Dendritic cell treated with granulocyte-macrophage colony-stimulating factor and Interleukin-4, amounts not matched to agents 40 ng/mL and 50 ng/mL, for 4 days (primary cell): ENCODE measurements around the gene DOLPP1.

Source experiments
- H3K27ac Mint-ChIP-seq: one replicate; pipeline ENCODE4 v1.8.0; 2022; ENCODE audit warnings: mild to moderate bottlenecking, mixed read lengths
- H3K27me3 Mint-ChIP-seq: one replicate; pipeline ENCODE4 v1.8.0; 2022; ENCODE audit warnings: mild to moderate bottlenecking, mixed read lengths
- H3K36me3 Mint-ChIP-seq: one replicate; pipeline ENCODE4 v1.8.0; 2022; ENCODE audit warnings: low read depth, mixed read lengths
- H3K4me1 Mint-ChIP-seq: one replicate; pipeline ENCODE4 v1.8.0; 2022; ENCODE audit warnings: low read depth, mixed read lengths
- H3K4me3 Mint-ChIP-seq: one replicate; pipeline ENCODE4 v1.8.0; 2022; ENCODE audit warnings: mild to moderate bottlenecking, moderate library complexity, mixed read lengths
- H3K9me3 Mint-ChIP-seq: one replicate; pipeline ENCODE4 v1.8.0; 2022; ENCODE audit warnings: mixed read lengths
- intact Hi-C: fragments of 100-400 bp; cut with micrococcal nuclease; formaldehyde crosslinking; loops from one replicate; pipeline ENCODE4 v1.15.0; 2022

The DOLPP1 gene

GRCh38 chr9:129094387-129095169 lies 13.7 kb downstream of the DOLPP1 start:
- H3K27ac Mint-ChIP-seq = no peak overlapping the region

GRCh38 chr9:129095170-129095667 lies 14.3 kb downstream of the DOLPP1 start:
- H3K27me3 Mint-ChIP-seq = no peaks in the 10 kb centered on the region
- H3K9me3 Mint-ChIP-seq = no peaks in the 10 kb centered on the region
- peaks cover 55% of the 10 kb centered on the region for H3K36me3 Mint-ChIP-seq
- no peaks in the 10 kb centered on the region for H3K4me1 Mint-ChIP-seq
- intact Hi-C loops = no loop called here
- no peak overlapping the region for H3K4me3 Mint-ChIP-seq
- H3K27ac Mint-ChIP-seq = no peak overlapping the region

More at GRCh38 chr9:129094387-129095169, 13.7 kb downstream of the DOLPP1 start:
- H3K36me3 Mint-ChIP-seq = peaks cover 58% of the 10 kb centered on the region
- no peaks in the 10 kb centered on the region for H3K9me3 Mint-ChIP-seq
- no peak overlapping the region for H3K4me3 Mint-ChIP-seq
- no peaks in the 10 kb centered on the region for H3K27me3 Mint-ChIP-seq
- intact Hi-C loops = no loop called here
- H3K4me1 Mint-ChIP-seq = no peaks in the 10 kb centered on the region

- Mint-ChIP-seq H3K27me3 (no peaks in the 10 kb centered on the region), H3K4me3 (no peak overlapping the region), H3K9me3 (no peaks in the 10 kb centered on the region), H3K36me3 (peaks cover 51% of the 10 kb centered on the region), H3K27ac (no peak overlapping the region), H3K4me1 (no peaks in the 10 kb centered on the region)
- intact Hi-C loops = no loop called here
Observed at GRCh38 chr9:129095908-129096307, 15.0 kb downstream of the DOLPP1 start.

- H3K27me3 Mint-ChIP-seq = no peaks in the 10 kb centered on the region
- peaks cover 64% of the 10 kb centered on the region for H3K36me3 Mint-ChIP-seq
- no peak overlapping the region for H3K4me3 Mint-ChIP-seq
- no peaks in the 10 kb centered on the region for H3K4me1 Mint-ChIP-seq
- intact Hi-C loops = no loop called here
- no peak overlapping the region for H3K27ac Mint-ChIP-seq
- H3K9me3 Mint-ChIP-seq = no peaks in the 10 kb centered on the region
Observed at GRCh38 chr9:129097671-129098306, 16.9 kb downstream of the DOLPP1 start.

- Mint-ChIP-seq H3K9me3 (no peaks in the 10 kb centered on the region), H3K27ac (no peak overlapping the region), H3K4me1 (no peaks in the 10 kb centered on the region), H3K36me3 (peaks cover 64% of the 10 kb centered on the region), H3K4me3 (no peak overlapping the region), H3K27me3 (no peaks in the 10 kb centered on the region)
- intact Hi-C loops = no loop called here
Observed at GRCh38 chr9:129098328-129098727, 17.4 kb downstream of the DOLPP1 start.

- Mint-ChIP-seq H3K4me1 (no peaks in the 10 kb centered on the region), H3K27ac (no peak overlapping the region), H3K4me3 (no peak overlapping the region), H3K27me3 (no peaks in the 10 kb centered on the region), H3K9me3 (no peaks in the 10 kb centered on the region), H3K36me3 (peaks cover 52% of the 10 kb centered on the region)
- intact Hi-C loops = no loop called here
Observed at GRCh38 chr9:129100383-129101169, 19.7 kb downstream of the DOLPP1 start.

- Mint-ChIP-seq H3K27me3 (no peaks in the 10 kb centered on the region), H3K4me3 (no peak overlapping the region), H3K4me1 (no peaks in the 10 kb centered on the region), H3K27ac (no peak overlapping the region), H3K36me3 (peaks cover 50% of the 10 kb centered on the region), H3K9me3 (no peaks in the 10 kb centered on the region)
- intact Hi-C loops = no loop called here
Observed at GRCh38 chr9:129101279-129101678, 20.4 kb downstream of the DOLPP1 start.

- Mint-ChIP-seq H3K9me3 (no peaks in the 10 kb centered on the region), H3K27ac (no peak overlapping the region), H3K27me3 (no peaks in the 10 kb centered on the region), H3K36me3 (peaks cover 50% of the 10 kb centered on the region), H3K4me3 (no peak overlapping the region), H3K4me1 (no peaks in the 10 kb centered on the region)
- intact Hi-C loops = no loop called here
Observed at GRCh38 chr9:129102095-129102525, 21.2 kb downstream of the DOLPP1 start.

- H3K4me1 Mint-ChIP-seq = peaks cover 4% of the 10 kb centered on the region
- H3K27me3 Mint-ChIP-seq = no peaks in the 10 kb centered on the region
- intact Hi-C loops = no loop called here
- no peak overlapping the region for H3K4me3 Mint-ChIP-seq
- H3K27ac Mint-ChIP-seq = no peak overlapping the region
- peaks cover 50% of the 10 kb centered on the region for H3K36me3 Mint-ChIP-seq
- H3K9me3 Mint-ChIP-seq = no peaks in the 10 kb centered on the region
Observed at GRCh38 chr9:129102791-129103594, 22.1 kb downstream of the DOLPP1 start.

- Mint-ChIP-seq H3K4me1 (peaks cover 9% of the 10 kb centered on the region), H3K9me3 (no peaks in the 10 kb centered on the region), H3K27ac (no peak overlapping the region), H3K4me3 (no peak overlapping the region), H3K27me3 (no peaks in the 10 kb centered on the region), H3K36me3 (peaks cover 49% of the 10 kb centered on the region)
- intact Hi-C loops = no loop called here
Observed at GRCh38 chr9:129103595-129103965, 22.7 kb downstream of the DOLPP1 start.

GRCh38 chr9:129104051-129104450 lies 23.1 kb downstream of the DOLPP1 start:
- Mint-ChIP-seq H3K4me1 (peaks cover 14% of the 10 kb centered on the region), H3K4me3 (no peak overlapping the region), H3K27ac (no peak overlapping the region), H3K36me3 (peaks cover 47% of the 10 kb centered on the region), H3K9me3 (no peaks in the 10 kb centered on the region), H3K27me3 (no peaks in the 10 kb centered on the region)
- intact Hi-C loops = no loop called here

- Mint-ChIP-seq H3K27me3 (peaks cover 5% of the 10 kb centered on the region), H3K27ac (no peak overlapping the region), H3K9me3 (no peaks in the 10 kb centered on the region), H3K4me1 (peaks cover 24% of the 10 kb centered on the region), H3K4me3 (no peak overlapping the region), H3K36me3 (peaks cover 44% of the 10 kb centered on the region)
- intact Hi-C loops = no loop called here
Observed at GRCh38 chr9:129105857-129106694, 25.2 kb downstream of the DOLPP1 start.

GRCh38 chr9:129107651-129108050 lies 26.7 kb downstream of the DOLPP1 start:
- Mint-ChIP-seq H3K36me3 (peaks cover 42% of the 10 kb centered on the region), H3K27me3 (peaks cover 5% of the 10 kb centered on the region), H3K27ac (no peak overlapping the region), H3K4me3 (no peak overlapping the region), H3K9me3 (no peaks in the 10 kb centered on the region), H3K4me1 (peaks cover 33% of the 10 kb centered on the region)
- intact Hi-C loops = no loop called here
